Transverse colon (tissue), 4 donors: ENCODE results near the gene HES5.

Experiments used
- CTCF ChIP-seq, 5 experiments: fragments of 200-600 bp in 3 of 5; fragments of 450-650 bp in 2 of 5; sonication (generic) in 3 of 5; IDR thresholded peaks; 1 replicate in 2 of 5; 2 replicates in 3 of 5; pipeline ENCODE4 v1.5.1; 2016 to 2017; ENCODE audit warnings: antibody characterized with exemption in 5 of 5, inconsistent platforms in 3 of 5, mild to moderate bottlenecking in 2 of 5, moderate library complexity in 1 of 5
- POLR2AphosphoS5 ChIP-seq, 3 donors: sonication (generic); formaldehyde crosslinking; IDR thresholded peaks; one replicate each; pipeline ENCODE4 v1.6.1; 2016; ENCODE audit warnings: antibody characterized with exemption in 3 of 3

GRCh38 chr1:2535981-2536380 lies 5.9 kb upstream of the HES5 start:
- TF ChIP-seq POLR2AphosphoS5 (IDR thresholded peaks at IDR 0.05) (no peak), CTCF (IDR thresholded peaks at IDR 0.05) (no peak)
